ENCODE data around the gene MRPL23. TPM values are rescaled to one million over a fixed set of nuclear protein-coding genes. Genes with fewer than 3 reads are reported as not detected.

Gene MRPL23
- total and polyA plus RNA-seq, 9 donors = 40.6 to 122 (median 73.7) TPM

- Histone ChIP-seq H3K9me3 (replicated peaks; ENCODE audit: control insufficient read depth, low read depth, low read length) (no peaks in the 10 kb centered on the region), H3K27ac (ENCODE audit: low read length) (peak overlapping the region; percentile 26), H3K4me3 (ENCODE audit: low read length) (no peak overlapping the region), H3K36me3 (ENCODE audit: control insufficient read depth, insufficient read depth, low read length) (peaks cover 3% of the 10 kb centered on the region), H3K27me3 (ENCODE audit: control insufficient read depth, insufficient read depth, low read length) (no peaks in the 10 kb centered on the region), H3K4me1 (ENCODE audit: control insufficient read depth, insufficient read depth, low read length) (peaks cover 51% of the 10 kb centered on the region)
- peak; percentile 21 for DNase-seq
- 85% methylated on average over 28 of the region's 31 CpGs for WGBS (ENCODE audit: insufficient coverage)
Observed at GRCh38 chr11:1913271-1914060, 33.7 kb upstream of the MRPL23 start.

GRCh38 chr11:1915795-1916131, 31.4 kb upstream of the MRPL23 start:
- H3K36me3 ChIP-seq (ENCODE audit: control insufficient read depth, insufficient read depth, low read length) = peaks cover 3% of the 10 kb centered on the region
- H3K27me3 ChIP-seq (ENCODE audit: control insufficient read depth, insufficient read depth, low read length) = no peaks in the 10 kb centered on the region
- 95% methylated on average over 2 of the region's 2 CpGs for WGBS (ENCODE audit: insufficient coverage)
- DNase-seq = no peak
- peaks cover 60% of the 10 kb centered on the region for H3K4me1 ChIP-seq (ENCODE audit: control insufficient read depth, insufficient read depth, low read length)
- no peak overlapping the region for H3K27ac ChIP-seq (ENCODE audit: low read length)
- H3K4me3 ChIP-seq (ENCODE audit: low read length) = no peak overlapping the region
- no peaks in the 10 kb centered on the region for H3K9me3 ChIP-seq (replicated peaks; ENCODE audit: control insufficient read depth, low read depth, low read length)

- 81% methylated on average over 11 of the region's 14 CpGs for WGBS (ENCODE audit: insufficient coverage)
- peak; percentile 8 for DNase-seq
- peaks cover 66% of the 10 kb centered on the region for H3K4me1 ChIP-seq (ENCODE audit: control insufficient read depth, insufficient read depth, low read length)
- peak overlapping the region; percentile 83 for H3K27ac ChIP-seq (ENCODE audit: low read length)
- no peaks in the 10 kb centered on the region for H3K9me3 ChIP-seq (replicated peaks; ENCODE audit: control insufficient read depth, low read depth, low read length)
- no peaks in the 10 kb centered on the region for H3K27me3 ChIP-seq (ENCODE audit: control insufficient read depth, insufficient read depth, low read length)
- no peak overlapping the region for H3K4me3 ChIP-seq (ENCODE audit: low read length)
- peaks cover 3% of the 10 kb centered on the region for H3K36me3 ChIP-seq (ENCODE audit: control insufficient read depth, insufficient read depth, low read length)
Observed at GRCh38 chr11:1916132-1916985, 30.8 kb upstream of the MRPL23 start.

GRCh38 chr11:1916986-1917522, 30.1 kb upstream of the MRPL23 start:
- no peaks in the 10 kb centered on the region for H3K27me3 ChIP-seq (ENCODE audit: control insufficient read depth, insufficient read depth, low read length)
- no peaks in the 10 kb centered on the region for H3K9me3 ChIP-seq (replicated peaks; ENCODE audit: control insufficient read depth, low read depth, low read length)
- DNase-seq = peak; percentile 75
- WGBS (ENCODE audit: insufficient coverage) = 51% methylated on average over 7 of the region's 8 CpGs
- peaks cover 5% of the 10 kb centered on the region for H3K36me3 ChIP-seq (ENCODE audit: control insufficient read depth, insufficient read depth, low read length)
- H3K4me1 ChIP-seq (ENCODE audit: control insufficient read depth, insufficient read depth, low read length) = peaks cover 70% of the 10 kb centered on the region
- no peak overlapping the region for H3K4me3 ChIP-seq (ENCODE audit: low read length)
- H3K27ac ChIP-seq (ENCODE audit: low read length) = peak overlapping the region; percentile 83

- Histone ChIP-seq H3K27ac (ENCODE audit: low read length) (peak overlapping the region; percentile 99), H3K4me3 (ENCODE audit: low read length) (no peak overlapping the region), H3K36me3 (ENCODE audit: control insufficient read depth, insufficient read depth, low read length) (peaks cover 9% of the 10 kb centered on the region), H3K27me3 (ENCODE audit: control insufficient read depth, insufficient read depth, low read length) (no peaks in the 10 kb centered on the region), H3K9me3 (replicated peaks; ENCODE audit: control insufficient read depth, low read depth, low read length) (no peaks in the 10 kb centered on the region), H3K4me1 (ENCODE audit: control insufficient read depth, insufficient read depth, low read length) (peaks cover 74% of the 10 kb centered on the region)
- peak; percentile 50 for DNase-seq
- WGBS (ENCODE audit: insufficient coverage) = 80% methylated on average over 31 of the region's 34 CpGs
Observed at GRCh38 chr11:1917523-1918435, 29.4 kb upstream of the MRPL23 start.

GRCh38 chr11:1918436-1919315, 28.5 kb upstream of the MRPL23 start:
- Histone ChIP-seq H3K36me3 (ENCODE audit: control insufficient read depth, insufficient read depth, low read length) (peaks cover 15% of the 10 kb centered on the region), H3K4me1 (ENCODE audit: control insufficient read depth, insufficient read depth, low read length) (peaks cover 77% of the 10 kb centered on the region), H3K4me3 (ENCODE audit: low read length) (no peak overlapping the region), H3K27ac (ENCODE audit: low read length) (peak overlapping the region; percentile 99), H3K9me3 (replicated peaks; ENCODE audit: control insufficient read depth, low read depth, low read length) (no peaks in the 10 kb centered on the region), H3K27me3 (ENCODE audit: control insufficient read depth, insufficient read depth, low read length) (no peaks in the 10 kb centered on the region)
- WGBS (ENCODE audit: insufficient coverage) = 88% methylated on average over 16 of the region's 29 CpGs
- DNase-seq = peak; percentile 38

GRCh38 chr11:1919391-1920127, 27.6 kb upstream of the MRPL23 start, which contains the start of gene TNNT3:
Gene TNNT3 (plus strand): TSS chr11:1919703. CDS start chr11:1922875, 3,172 bp downstream.
- H3K27me3 ChIP-seq (ENCODE audit: control insufficient read depth, insufficient read depth, low read length) = no peaks in the 10 kb centered on the region
- WGBS (ENCODE audit: insufficient coverage) = 63% methylated on average over 30 of the region's 31 CpGs
- peak; percentile 88 for DNase-seq
- H3K4me1 ChIP-seq (ENCODE audit: control insufficient read depth, insufficient read depth, low read length) = peaks cover 85% of the 10 kb centered on the region
- H3K27ac ChIP-seq (ENCODE audit: low read length) = peak within 1 kb of the TSS; percentile 99
- peak within 1 kb of the TSS; percentile 58 for H3K4me3 ChIP-seq (ENCODE audit: low read length)
- H3K9me3 ChIP-seq (replicated peaks; ENCODE audit: control insufficient read depth, low read depth, low read length) = no peaks in the 10 kb centered on the region
- peaks cover 21% of the 10 kb centered on the region for H3K36me3 ChIP-seq (ENCODE audit: control insufficient read depth, insufficient read depth, low read length)

- 77% methylated on average over 12 of the region's 25 CpGs for WGBS (ENCODE audit: insufficient coverage)
- Histone ChIP-seq H3K27ac (ENCODE audit: low read length) (peak overlapping the region; percentile 99), H3K9me3 (replicated peaks; ENCODE audit: control insufficient read depth, low read depth, low read length) (no peaks in the 10 kb centered on the region), H3K4me3 (ENCODE audit: low read length) (peak overlapping the region; percentile 65), H3K27me3 (ENCODE audit: control insufficient read depth, insufficient read depth, low read length) (no peaks in the 10 kb centered on the region), H3K36me3 (ENCODE audit: control insufficient read depth, insufficient read depth, low read length) (peaks cover 22% of the 10 kb centered on the region), H3K4me1 (ENCODE audit: control insufficient read depth, insufficient read depth, low read length) (peaks cover 93% of the 10 kb centered on the region)
- DNase-seq = peak; percentile 17
Observed at GRCh38 chr11:1920128-1920908, 26.8 kb upstream of the MRPL23 start.
